ENCODE measurements around the gene SNX25. TPM values are rescaled to one million over a fixed set of nuclear protein-coding genes. Genes with fewer than 3 reads are reported as not detected.
A peak's percentile ranks its signal among the peaks of the same experiment; 100 is the strongest.

The SNX25 gene
- total and polyA plus RNA-seq, 10 of the 15 experiments (the other 5 are each of a cell fraction or from before 2014, with no cell fraction given), result 11.2 to 117 (median 62.8) TPM

DNA sequence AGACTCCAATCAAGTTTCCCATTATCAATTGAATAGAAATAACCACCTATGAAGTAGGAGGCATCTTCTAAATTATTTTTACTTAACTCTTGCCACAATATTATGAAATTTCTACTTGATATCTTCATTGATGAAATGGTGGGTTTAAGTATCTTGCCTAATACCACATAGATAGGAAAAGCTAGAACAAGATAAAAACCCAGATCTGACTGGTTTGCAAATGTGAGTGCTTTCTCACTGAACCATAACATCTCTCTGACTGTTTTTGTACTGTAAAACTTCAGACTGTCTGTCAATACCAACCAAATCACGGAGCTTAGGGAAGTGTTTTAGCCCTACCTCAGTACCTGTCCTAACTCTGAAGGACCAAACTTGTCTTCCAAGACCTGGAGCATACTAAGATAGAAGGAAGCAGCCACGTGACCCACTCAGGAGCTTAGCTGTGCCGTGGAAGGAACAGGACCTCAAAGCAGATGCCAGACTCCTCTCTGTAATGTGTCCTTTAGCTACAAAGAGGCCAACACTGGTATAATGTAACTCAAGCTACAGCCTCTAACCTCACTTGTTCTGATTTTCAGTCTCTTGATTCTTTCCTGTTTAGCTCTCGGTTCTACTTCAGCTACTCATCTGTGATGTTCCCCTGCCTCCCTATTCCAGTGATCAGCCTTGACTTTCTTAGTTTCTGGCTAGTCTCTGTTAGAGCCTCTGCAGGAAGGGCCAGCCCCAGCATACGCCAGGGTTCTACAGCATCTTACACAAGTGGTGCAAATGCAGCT, 101.9 kb downstream of the SNX25 start:
- ChIA-PET POLR2A (interaction anchor here (1.0 to 7.5 kb wide), 9 partner anchors 13 to 103 kb away, joined by 3 to 91 read pairs (median 4); partner anchors contain the start of genes ANKRD37 and LRP2BP), CTCF (interaction anchor here (0.8 to 10.2 kb wide), 12 partner anchors 10 to 272 kb away, joined by 3 to 75 read pairs (median 4); partner anchors contain the start of gene LRP2BP)
- FAIRE-seq, result peak; percentile 65
- TF ChIP-seq MYB (IDR thresholded peaks at IDR 0.05; ENCODE audit: borderline replicate concordance, low read depth, low read length) (no peak), CHD2 (IDR thresholded peaks at IDR 0.05; ENCODE audit: borderline replicate concordance, low read depth, low read length) (no peak), JUNB (IDR thresholded peaks at IDR 0.05) (no peak), RAD51 (IDR thresholded peaks at IDR 0.05) (peak; percentile 53), NRF1 (conservative IDR thresholded peaks at IDR 0.05; ENCODE audit: low read depth, low read length) (no peak), SIX5 (IDR thresholded peaks at IDR 0.05; ENCODE audit: low read depth, low read length, severe bottlenecking) (no peak), TARDBP (IDR thresholded peaks at IDR 0.05; ENCODE audit: borderline replicate concordance) (no peak)
- TF ChIP-seq, protein P1, sequence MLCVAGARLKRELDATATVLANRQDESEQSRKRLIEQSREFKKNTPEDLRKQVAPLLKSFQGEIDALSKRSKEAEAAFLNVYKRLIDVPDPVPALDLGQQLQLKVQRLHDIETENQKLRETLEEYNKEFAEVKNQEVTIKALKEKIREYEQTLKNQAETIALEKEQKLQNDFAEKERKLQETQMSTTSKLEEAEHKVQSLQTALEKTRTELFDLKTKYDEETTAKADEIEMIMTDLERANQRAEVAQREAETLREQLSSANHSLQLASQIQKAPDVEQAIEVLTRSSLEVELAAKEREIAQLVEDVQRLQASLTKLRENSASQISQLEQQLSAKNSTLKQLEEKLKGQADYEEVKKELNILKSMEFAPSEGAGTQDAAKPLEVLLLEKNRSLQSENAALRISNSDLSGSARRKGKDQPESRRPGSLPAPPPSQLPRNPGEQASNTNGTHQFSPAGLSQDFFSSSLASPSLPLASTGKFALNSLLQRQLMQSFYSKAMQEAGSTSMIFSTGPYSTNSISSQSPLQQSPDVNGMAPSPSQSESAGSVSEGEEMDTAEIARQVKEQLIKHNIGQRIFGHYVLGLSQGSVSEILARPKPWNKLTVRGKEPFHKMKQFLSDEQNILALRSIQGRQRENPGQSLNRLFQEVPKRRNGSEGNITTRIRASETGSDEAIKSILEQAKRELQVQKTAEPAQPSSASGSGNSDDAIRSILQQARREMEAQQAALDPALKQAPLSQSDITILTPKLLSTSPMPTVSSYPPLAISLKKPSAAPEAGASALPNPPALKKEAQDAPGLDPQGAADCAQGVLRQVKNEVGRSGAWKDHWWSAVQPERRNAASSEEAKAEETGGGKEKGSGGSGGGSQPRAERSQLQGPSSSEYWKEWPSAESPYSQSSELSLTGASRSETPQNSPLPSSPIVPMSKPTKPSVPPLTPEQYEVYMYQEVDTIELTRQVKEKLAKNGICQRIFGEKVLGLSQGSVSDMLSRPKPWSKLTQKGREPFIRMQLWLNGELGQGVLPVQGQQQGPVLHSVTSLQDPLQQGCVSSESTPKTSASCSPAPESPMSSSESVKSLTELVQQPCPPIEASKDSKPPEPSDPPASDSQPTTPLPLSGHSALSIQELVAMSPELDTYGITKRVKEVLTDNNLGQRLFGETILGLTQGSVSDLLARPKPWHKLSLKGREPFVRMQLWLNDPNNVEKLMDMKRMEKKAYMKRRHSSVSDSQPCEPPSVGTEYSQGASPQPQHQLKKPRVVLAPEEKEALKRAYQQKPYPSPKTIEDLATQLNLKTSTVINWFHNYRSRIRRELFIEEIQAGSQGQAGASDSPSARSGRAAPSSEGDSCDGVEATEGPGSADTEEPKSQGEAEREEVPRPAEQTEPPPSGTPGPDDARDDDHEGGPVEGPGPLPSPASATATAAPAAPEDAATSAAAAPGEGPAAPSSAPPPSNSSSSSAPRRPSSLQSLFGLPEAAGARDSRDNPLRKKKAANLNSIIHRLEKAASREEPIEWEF (IDR thresholded peaks at IDR 0.05; ENCODE audit: insufficient replicate concordance, low read depth, low read length), result no peak
- TF ChIP-seq, protein P2, sequence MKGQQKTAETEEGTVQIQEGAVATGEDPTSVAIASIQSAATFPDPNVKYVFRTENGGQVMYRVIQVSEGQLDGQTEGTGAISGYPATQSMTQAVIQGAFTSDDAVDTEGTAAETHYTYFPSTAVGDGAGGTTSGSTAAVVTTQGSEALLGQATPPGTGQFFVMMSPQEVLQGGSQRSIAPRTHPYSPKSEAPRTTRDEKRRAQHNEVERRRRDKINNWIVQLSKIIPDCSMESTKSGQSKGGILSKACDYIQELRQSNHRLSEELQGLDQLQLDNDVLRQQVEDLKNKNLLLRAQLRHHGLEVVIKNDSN (IDR thresholded peaks at IDR 0.05; ENCODE audit: borderline replicate concordance, extremely low read length, insufficient read depth, low read depth, low read length), result peak; percentile 46
- TF ChIP-seq, protein P3, sequence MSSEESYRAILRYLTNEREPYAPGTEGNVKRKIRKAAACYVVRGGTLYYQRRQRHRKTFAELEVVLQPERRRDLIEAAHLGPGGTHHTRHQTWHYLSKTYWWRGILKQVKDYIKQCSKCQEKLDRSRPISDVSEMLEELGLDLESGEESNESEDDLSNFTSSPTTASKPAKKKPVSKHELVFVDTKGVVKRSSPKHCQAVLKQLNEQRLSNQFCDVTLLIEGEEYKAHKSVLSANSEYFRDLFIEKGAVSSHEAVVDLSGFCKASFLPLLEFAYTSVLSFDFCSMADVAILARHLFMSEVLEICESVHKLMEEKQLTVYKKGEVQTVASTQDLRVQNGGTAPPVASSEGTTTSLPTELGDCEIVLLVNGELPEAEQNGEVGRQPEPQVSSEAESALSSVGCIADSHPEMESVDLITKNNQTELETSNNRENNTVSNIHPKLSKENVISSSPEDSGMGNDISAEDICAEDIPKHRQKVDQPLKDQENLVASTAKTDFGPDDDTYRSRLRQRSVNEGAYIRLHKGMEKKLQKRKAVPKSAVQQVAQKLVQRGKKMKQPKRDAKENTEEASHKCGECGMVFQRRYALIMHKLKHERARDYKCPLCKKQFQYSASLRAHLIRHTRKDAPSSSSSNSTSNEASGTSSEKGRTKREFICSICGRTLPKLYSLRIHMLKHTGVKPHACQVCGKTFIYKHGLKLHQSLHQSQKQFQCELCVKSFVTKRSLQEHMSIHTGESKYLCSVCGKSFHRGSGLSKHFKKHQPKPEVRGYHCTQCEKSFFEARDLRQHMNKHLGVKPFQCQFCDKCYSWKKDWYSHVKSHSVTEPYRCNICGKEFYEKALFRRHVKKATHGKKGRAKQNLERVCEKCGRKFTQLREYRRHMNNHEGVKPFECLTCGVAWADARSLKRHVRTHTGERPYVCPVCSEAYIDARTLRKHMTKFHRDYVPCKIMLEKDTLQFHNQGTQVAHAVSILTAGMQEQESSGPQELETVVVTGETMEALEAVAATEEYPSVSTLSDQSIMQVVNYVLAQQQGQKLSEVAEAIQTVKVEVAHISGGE (CRISPR knock-in tag; IDR thresholded peaks at IDR 0.05), result no peak

More for the DNA sequence above, 101.9 kb downstream of the SNX25 start:
- peak; percentile 2; the same call in 2 of the 3 replicates for ATAC-seq
- no peak overlapping the region for H3K4me3 ChIP-seq
- H3K36me3 ChIP-seq (ENCODE audit: control insufficient read depth in 2 of 2, insufficient read depth in 2 of 2, low read length in 1 of 2), result peaks cover 12 to 44% of the 10 kb centered on the region in 2 experiments
- TSS peak; percentile 11 for BruUV-seq (replicated peaks)
- intact Hi-C loops (cut with micrococcal nuclease; ENCODE audit: unreplicated experiment), result no loop called here
- peak; percentile 53 for DNase-seq (ENCODE audit: low read depth, low spot score)
- WGBS (ENCODE audit: insufficient coverage, insufficient replicate concordance, low lambda C conversion rate, missing lambda C conversion rate), result 4% methylated on average over 5 of the region's 5 CpGs
- H3K27me3 ChIP-seq (replicated peaks in 1 of 2; ENCODE audit: control insufficient read depth in 2 of 2, insufficient read depth in 2 of 2, low read length in 1 of 2), result no peaks in the 10 kb centered on the region
- H3K27ac ChIP-seq (ENCODE audit: control insufficient read depth, insufficient read depth), result peak overlapping the region; percentile 99
- H3K9ac ChIP-seq (ENCODE audit: control insufficient read depth, insufficient read depth, low read length), result peak overlapping the region; percentile 68
- peak overlapping the region; percentile 78 for H3K4me2 ChIP-seq (ENCODE audit: control insufficient read depth, insufficient read depth)
- peaks cover 51% of the 10 kb centered on the region for H3K4me1 ChIP-seq (ENCODE audit: control insufficient read depth, insufficient read depth, low read length)
- peaks cover 2% of the 10 kb centered on the region; the same call in 2 of the 3 replicates for H3K9me3 ChIP-seq (replicated peaks; ENCODE audit: control insufficient read depth, insufficient read depth, low read length)
- peak overlapping the region; percentile 39 for H2AFZ ChIP-seq (ENCODE audit: control insufficient read depth, low read depth, low read length)
- no peaks in the 10 kb centered on the region for H4K20me1 ChIP-seq (ENCODE audit: control insufficient read depth, insufficient read depth)
- ChIA-PET SMC1A (ENCODE audit: uncharacterized antibody, unreplicated experiment) (interaction anchor here (0.7 to 10.9 kb wide), 21 partner anchors 8 to 128 kb away, joined by 3 to 132 read pairs (median 4); partner anchors contain the start of genes ANKRD37, LRP2BP and SNX25), RAD21 (ENCODE audit: unreplicated experiment) (interaction anchor here (0.6 to 6.9 kb wide), 13 partner anchors 12 to 104 kb away, joined by 3 to 69 read pairs (median 4); partner anchors contain the start of genes ANKRD37 and LRP2BP)
- in situ Hi-C loops (cut with MboI), result no loop called here
- H3K79me2 ChIP-seq (ENCODE audit: control insufficient read depth, insufficient read depth, low read length), result peaks cover 23% of the 10 kb centered on the region
